WTC11 (cell line): ENCODE measurements around the gene TMEM69. TPM values are rescaled to one million over a fixed set of nuclear protein-coding genes. Genes with fewer than 3 reads are reported as not detected.

ENCODE experiments used
- ATAC-seq: fragments of 200-7000 bp; cut with Tn5 transposase; 2 replicates; pipeline ENCODE4 v1.10.0; 2021; ENCODE audit warnings: mild to moderate bottlenecking, moderate library complexity
- Bru-seq: library from RNA; stranded (reverse); fragments of 400-500 nt; gene quantifications from one replicate; lab custom pipeline; 2021; lab: Mats Ljungman, UMichigan
- CTCF ChIA-PET: fragments of 300-600 bp; sonication (Branson Sonifier 250); formaldehyde crosslinking; loops from one replicate; lab custom pipeline; 2021; ENCODE audit warnings: antibody characterized with exemption; lab: Charles Lee
- POLR2A ChIA-PET: fragments of 350-600 bp; sonication (Branson Sonifier 250); formaldehyde crosslinking; loops from one replicate; lab custom pipeline; 2021; ENCODE audit warnings: antibody characterized with exemption; lab: Charles Lee
- DNase-seq: peaks from one replicate; pipeline ENCODE4 v3.0.0; 2021; ENCODE audit warnings: low spot score
- H3K27ac Mint-ChIP-seq: 2 replicates; pipeline ENCODE4 v1.8.0; 2021; ENCODE audit warnings: mixed read lengths
- H3K27me3 Mint-ChIP-seq: 2 replicates; pipeline ENCODE4 v1.8.0; 2021; ENCODE audit warnings: low read depth, mild to moderate bottlenecking, moderate library complexity, mixed read lengths
- H3K36me3 Mint-ChIP-seq: 2 replicates; pipeline ENCODE4 v1.8.0; 2021; ENCODE audit warnings: mixed read lengths
- H3K4me1 Mint-ChIP-seq: 2 replicates; pipeline ENCODE4 v1.8.0; 2022; ENCODE audit warnings: mixed read lengths
- H3K4me3 Mint-ChIP-seq: 2 replicates; pipeline ENCODE4 v1.8.0; 2021; ENCODE audit warnings: mild to moderate bottlenecking, moderate library complexity, mixed read lengths
- H3K9me3 Mint-ChIP-seq: 2 replicates; pipeline ENCODE4 v1.8.0; 2021; ENCODE audit warnings: mixed read lengths
- ETV6 ChIP-seq: sonication (generic); formaldehyde crosslinking; IDR thresholded peaks from 2 replicates; pipeline ENCODE4 v1.8.1; 2022; ENCODE audit warnings: mild to moderate bottlenecking, missing genetic modification reagents
- FOXJ3 ChIP-seq: sonication (generic); formaldehyde crosslinking; IDR thresholded peaks from 2 replicates; pipeline ENCODE4 v1.9.0; 2021; ENCODE audit warnings: missing genetic modification reagents, mild to moderate bottlenecking, borderline replicate concordance
- FOXK1 ChIP-seq: sonication (generic); formaldehyde crosslinking; IDR thresholded peaks from 2 replicates; pipeline ENCODE4 v1.8.0; 2022; ENCODE audit warnings: mild to moderate bottlenecking, moderate library complexity, missing genetic modification reagents
- FOXP1 ChIP-seq: sonication (generic); formaldehyde crosslinking; IDR thresholded peaks from 2 replicates; pipeline ENCODE4 v1.8.0; 2022; ENCODE audit warnings: missing genetic modification reagents, mild to moderate bottlenecking, moderate library complexity, borderline replicate concordance
- GABPB1 ChIP-seq: sonication (generic); formaldehyde crosslinking; IDR thresholded peaks from 2 replicates; pipeline ENCODE4 v1.8.1; 2023; ENCODE audit warnings: mild to moderate bottlenecking, missing genetic modification reagents
- GTF2I ChIP-seq: fragments of 250-450 bp; sonication (Bioruptor Pico); conservative IDR thresholded peaks from 2 replicates; pipeline ENCODE4 v1.4.0; 2021; ENCODE audit warnings: mild to moderate bottlenecking
- KAT7 ChIP-seq: sonication (generic); formaldehyde crosslinking; IDR thresholded peaks from 2 replicates; pipeline ENCODE4 v1.8.1; 2023; ENCODE audit warnings: missing genetic modification reagents, mild to moderate bottlenecking, borderline replicate concordance
- MYBL2 ChIP-seq: sonication (generic); formaldehyde crosslinking; IDR thresholded peaks from 2 replicates; pipeline ENCODE4 v1.8.1; 2023; ENCODE audit warnings: mild to moderate bottlenecking, moderate library complexity, missing genetic modification reagents
- NFE2L1 ChIP-seq: sonication (generic); formaldehyde crosslinking; IDR thresholded peaks from 2 replicates; pipeline ENCODE4 v1.8.1; 2023; ENCODE audit warnings: missing genetic modification reagents
- NFYB ChIP-seq: sonication (generic); formaldehyde crosslinking; conservative IDR thresholded peaks from 2 replicates; pipeline ENCODE4 v1.8.0; 2022; ENCODE audit warnings: low read depth, missing genetic modification reagents
- NR3C1 ChIP-seq: sonication (generic); formaldehyde crosslinking; conservative IDR thresholded peaks from 2 replicates; pipeline ENCODE4 v1.8.1; 2023; ENCODE audit warnings: low read depth, mild to moderate bottlenecking, missing genetic modification reagents
- PRDM15 ChIP-seq: sonication (generic); formaldehyde crosslinking; IDR thresholded peaks from 2 replicates; pipeline ENCODE4 v1.8.0; 2022; ENCODE audit warnings: missing genetic modification reagents
- RORB ChIP-seq: fragments of 250-450 bp; sonication (Bioruptor Pico); IDR thresholded peaks from 2 replicates; pipeline ENCODE4 v1.9.0; 2021; ENCODE audit warnings: mild to moderate bottlenecking
- SMAD3 ChIP-seq: sonication (generic); formaldehyde crosslinking; IDR thresholded peaks from 2 replicates; pipeline ENCODE4 v1.8.0; 2022; ENCODE audit warnings: missing genetic modification reagents, mild to moderate bottlenecking, borderline replicate concordance
- SOX15 ChIP-seq: fragments of 250-450 bp; sonication (Bioruptor Pico); IDR thresholded peaks from 2 replicates; pipeline ENCODE4 v1.9.0; 2021; ENCODE audit warnings: mild to moderate bottlenecking
- SP1 ChIP-seq: sonication (generic); formaldehyde crosslinking; conservative IDR thresholded peaks from 2 replicates; pipeline ENCODE4 v1.8.1; 2022; ENCODE audit warnings: missing genetic modification reagents
- TEAD4 ChIP-seq: sonication (generic); formaldehyde crosslinking; IDR thresholded peaks from 2 replicates; pipeline ENCODE4 v1.8.0; 2022; ENCODE audit warnings: mild to moderate bottlenecking, missing genetic modification reagents
- TP53 ChIP-seq: sonication (generic); formaldehyde crosslinking; IDR thresholded peaks from 2 replicates; pipeline ENCODE4 v1.8.1; 2023; ENCODE audit warnings: mild to moderate bottlenecking, missing genetic modification reagents
- USF1 ChIP-seq: sonication (generic); formaldehyde crosslinking; IDR thresholded peaks from 2 replicates; pipeline ENCODE4 v1.8.0; 2022; ENCODE audit warnings: mild to moderate bottlenecking, missing genetic modification reagents
- ZMAT4 ChIP-seq: fragments of 250-450 bp; sonication (Bioruptor Pico); IDR thresholded peaks from 2 replicates; pipeline ENCODE4 v1.9.0; 2021; ENCODE audit warnings: mild to moderate bottlenecking
- ZNF219 ChIP-seq: sonication (generic); formaldehyde crosslinking; IDR thresholded peaks from 2 replicates; pipeline ENCODE4 v1.8.0; 2023; ENCODE audit warnings: missing genetic modification reagents, mild to moderate bottlenecking, borderline replicate concordance
- ZNF232 ChIP-seq: sonication (generic); formaldehyde crosslinking; IDR thresholded peaks from 2 replicates; pipeline ENCODE4 v1.8.0; 2022; ENCODE audit warnings: mild to moderate bottlenecking, missing genetic modification reagents
- ZNF671 ChIP-seq: fragments of 250-450 bp; sonication (Bioruptor Pico); IDR thresholded peaks from 2 replicates; pipeline ENCODE4 v1.8.0; 2021; ENCODE audit warnings: mild to moderate bottlenecking
- long read RNA-seq, 3 experiments: library from RNA in 1 of 3; library from capped mRNA in 1 of 3; library from polyadenylated mRNA in 1 of 3; unstranded in 2 of 3; stranded (forward) in 1 of 3; transcript quantifications; one replicate each; pipeline ENCODE4 v2.0.0, GENCODE V29; 2021
- total RNA-seq: library from RNA; stranded (reverse); gene quantifications from 3 replicates; pipeline ENCODE4 v1.2.3, GENCODE V29; 2021
- TF ChIP-seq, protein P1 (sequence below): sonication (generic); formaldehyde crosslinking; IDR thresholded peaks from 2 replicates; pipeline ENCODE4 v1.8.1; 2022; ENCODE audit warnings: low read depth, mild to moderate bottlenecking, moderate library complexity, missing genetic modification reagents, borderline replicate concordance
- TF ChIP-seq, protein P2 (sequence below): sonication (generic); formaldehyde crosslinking; IDR thresholded peaks from 2 replicates; pipeline ENCODE4 v1.8.1; 2023; ENCODE audit warnings: mild to moderate bottlenecking, moderate library complexity, missing genetic modification reagents
- TF ChIP-seq, protein P3 (sequence below): sonication (generic); formaldehyde crosslinking; IDR thresholded peaks from 2 replicates; pipeline ENCODE4 v1.8.0; 2022; ENCODE audit warnings: mild to moderate bottlenecking, missing genetic modification reagents

The TMEM69 gene, protein sequence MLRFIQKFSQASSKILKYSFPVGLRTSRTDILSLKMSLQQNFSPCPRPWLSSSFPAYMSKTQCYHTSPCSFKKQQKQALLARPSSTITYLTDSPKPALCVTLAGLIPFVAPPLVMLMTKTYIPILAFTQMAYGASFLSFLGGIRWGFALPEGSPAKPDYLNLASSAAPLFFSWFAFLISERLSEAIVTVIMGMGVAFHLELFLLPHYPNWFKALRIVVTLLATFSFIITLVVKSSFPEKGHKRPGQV
- total RNA-seq (37.5 to 44.9 TPM (median 40.9 TPM) in 3 replicates), Bru-seq, nascent RNA (percentile 94 among the genes with signal in this experiment)
- long read RNA-seq, experiment 1, transcript TMEM69-201 (3 exons, 2,439 nt): major isoform, 96 of 122 reads
- long read RNA-seq, experiment 1, transcript TMEM69-202 (2 exons, 722 nt): minor isoform, 8 of 122 reads
- long read RNA-seq, experiment 1, partial matches to known transcripts: 1 of 122 reads
- long read RNA-seq, experiment 1, other reads (novel, unspliced or antisense): 17 of 122 reads
- long read RNA-seq, experiment 2, transcript TMEM69-202 (2 exons, 722 nt): minor isoform, 5 of 102 reads
- long read RNA-seq, experiment 2, transcript TMEM69-201 (3 exons, 2,439 nt): major isoform, 58 of 102 reads
- long read RNA-seq, experiment 2, partial matches to known transcripts: 9 of 102 reads
- long read RNA-seq, experiment 2, other reads (novel, unspliced or antisense): 30 of 102 reads
- long read RNA-seq, experiment 3, transcript TMEM69-201 (3 exons, 2,439 nt): major isoform, 127 of 162 reads
- long read RNA-seq, experiment 3, partial matches to known transcripts: 0 of 162 reads
- long read RNA-seq, experiment 3, other reads (novel, unspliced or antisense): 34 of 162 reads

- peak; percentile 72 for DNase-seq
- peak within 1 kb of the TSS; percentile 98 for H3K4me3 Mint-ChIP-seq
- H3K27me3 Mint-ChIP-seq: no peaks in the 10 kb centered on the region; the same call in 1 of the 2 replicates
- H3K36me3 Mint-ChIP-seq: peaks cover 16% of the 10 kb centered on the region
- CTCF ChIA-PET: interaction anchor here (1.0 to 1.1 kb wide), 2 partner anchors 167 to 194 kb away, joined by 3 read pairs; no protein-coding TSS in a partner anchor
- H3K27ac Mint-ChIP-seq: peak within 1 kb of the TSS; percentile 99
- POLR2A ChIA-PET: interaction anchor here (0.5 to 2.3 kb wide), 5 partner anchors 11 to 306 kb away, joined by 3 to 10 read pairs (median 4); partner anchors contain the start of gene NASP
- no peaks in the 10 kb centered on the region for H3K9me3 Mint-ChIP-seq
- ATAC-seq: peak; percentile 11
- H3K4me1 Mint-ChIP-seq: peaks cover 14% of the 10 kb centered on the region
- no peak for TF ChIP-seq ZMAT4 (CRISPR knock-in tag)
- TF ChIP-seq NR3C1 (CRISPR knock-in tag): no peak
- no peak for TF ChIP-seq ZNF219 (CRISPR knock-in tag)
- TF ChIP-seq PRDM15: peak; percentile 44; the same call in 1 of the 2 replicates
- TF ChIP-seq, protein P1, sequence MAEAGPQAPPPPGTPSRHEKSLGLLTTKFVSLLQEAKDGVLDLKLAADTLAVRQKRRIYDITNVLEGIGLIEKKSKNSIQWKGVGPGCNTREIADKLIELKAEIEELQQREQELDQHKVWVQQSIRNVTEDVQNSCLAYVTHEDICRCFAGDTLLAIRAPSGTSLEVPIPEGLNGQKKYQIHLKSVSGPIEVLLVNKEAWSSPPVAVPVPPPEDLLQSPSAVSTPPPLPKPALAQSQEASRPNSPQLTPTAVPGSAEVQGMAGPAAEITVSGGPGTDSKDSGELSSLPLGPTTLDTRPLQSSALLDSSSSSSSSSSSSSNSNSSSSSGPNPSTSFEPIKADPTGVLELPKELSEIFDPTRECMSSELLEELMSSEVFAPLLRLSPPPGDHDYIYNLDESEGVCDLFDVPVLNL: no peak
- TF ChIP-seq, protein P2, sequence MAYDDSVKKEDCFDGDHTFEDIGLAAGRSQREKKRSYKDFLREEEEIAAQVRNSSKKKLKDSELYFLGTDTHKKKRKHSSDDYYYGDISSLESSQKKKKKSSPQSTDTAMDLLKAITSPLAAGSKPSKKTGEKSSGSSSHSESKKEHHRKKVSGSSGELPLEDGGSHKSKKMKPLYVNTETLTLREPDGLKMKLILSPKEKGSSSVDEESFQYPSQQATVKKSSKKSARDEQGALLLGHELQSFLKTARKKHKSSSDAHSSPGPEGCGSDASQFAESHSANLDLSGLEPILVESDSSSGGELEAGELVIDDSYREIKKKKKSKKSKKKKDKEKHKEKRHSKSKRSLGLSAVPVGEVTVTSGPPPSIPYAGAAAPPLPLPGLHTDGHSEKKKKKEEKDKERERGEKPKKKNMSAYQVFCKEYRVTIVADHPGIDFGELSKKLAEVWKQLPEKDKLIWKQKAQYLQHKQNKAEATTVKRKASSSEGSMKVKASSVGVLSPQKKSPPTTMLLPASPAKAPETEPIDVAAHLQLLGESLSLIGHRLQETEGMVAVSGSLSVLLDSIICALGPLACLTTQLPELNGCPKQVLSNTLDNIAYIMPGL (CRISPR knock-in tag): no peak; the same call in 1 of the 2 replicates
- TF ChIP-seq, protein P3, sequence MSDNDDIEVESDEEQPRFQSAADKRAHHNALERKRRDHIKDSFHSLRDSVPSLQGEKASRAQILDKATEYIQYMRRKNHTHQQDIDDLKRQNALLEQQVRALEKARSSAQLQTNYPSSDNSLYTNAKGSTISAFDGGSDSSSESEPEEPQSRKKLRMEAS (CRISPR knock-in tag): no peak
- peak; percentile 88 for TF ChIP-seq FOXK1 (CRISPR knock-in tag)
- TF ChIP-seq MYBL2 (CRISPR knock-in tag): peak; percentile 43; the same call in 1 of the 2 replicates
- TF ChIP-seq FOXJ3: no peak
- TF ChIP-seq NFE2L1 (CRISPR knock-in tag): 0 out of 2 replicates have a peak, but pooled peaks have one; percentile 40
- no peak for TF ChIP-seq TP53 (CRISPR knock-in tag)
- TF ChIP-seq USF1: peak; percentile 32; the same call in 1 of the 2 replicates
- TF ChIP-seq SOX15: no peak
- TF ChIP-seq TEAD4 (CRISPR knock-in tag): no peak
- TF ChIP-seq RORB (CRISPR knock-in tag): no peak
- TF ChIP-seq ZNF232 (CRISPR knock-in tag): 0 out of 2 replicates have a peak, but pooled peaks have one; percentile 70
- TF ChIP-seq KAT7 (CRISPR knock-in tag): no peak
- TF ChIP-seq NFYB (CRISPR knock-in tag): no peak
- no peak for TF ChIP-seq ZNF671 (CRISPR knock-in tag)
- 0 out of 2 replicates have a peak, but pooled peaks have one; percentile 62 for TF ChIP-seq SP1 (CRISPR knock-in tag)
- peak; percentile 39; the same call in 1 of the 2 replicates for TF ChIP-seq SMAD3 (CRISPR knock-in tag)
- peak; percentile 66; the same call in 1 of the 2 replicates for TF ChIP-seq FOXP1
- peak; percentile 53; the same call in 1 of the 2 replicates for TF ChIP-seq ETV6 (CRISPR knock-in tag)
- 0 out of 2 replicates have a peak, but pooled peaks have one; percentile 35 for TF ChIP-seq GTF2I (CRISPR knock-in tag)
- TF ChIP-seq GABPB1 (CRISPR knock-in tag): peak; percentile 52; the same call in 1 of the 2 replicates
Measured at GRCh38 chr1:45687754-45688740, at the start of gene TMEM69. Gene TMEM69, plus strand, starts transcription at chr1:45688181. Its CDS starts 2,888 bp downstream, at chr1:45691069.
